Measurements from ENCODE around the gene TMEM72.
"Not testable (repeated sequence)": the region's sequence is repeated elsewhere in the genome, so short reads cannot be mapped to it uniquely, and the experiment has no call there.

Gene TMEM72

GRCh38 chr10:44911081-44911540 lies at the start of gene TMEM72:
TSS of gene TMEM72 (plus strand) at chr10:44911337. CDS start at chr10:44911513, 176 bp downstream.
- DNase-seq: no peak

- no peak for DNase-seq
These were observed 49.0 kb upstream of the TMEM72 start for GRCh38 chr10:44862006-44862751.

- no peak for DNase-seq
These were observed 48.2 kb upstream of the TMEM72 start for GRCh38 chr10:44862924-44863323.

GRCh38 chr10:44863344-44864047 lies 47.6 kb upstream of the TMEM72 start:
- no peak for DNase-seq

GRCh38 chr10:44864051-44864450 lies 47.1 kb upstream of the TMEM72 start:
- no peak for DNase-seq

- peak in 1 of 2 experiments; percentile 38 for DNase-seq
These were observed 46.4 kb upstream of the TMEM72 start for GRCh38 chr10:44864637-44865288.

GRCh38 chr10:44865289-44865671 lies 45.9 kb upstream of the TMEM72 start:
- no peak for DNase-seq

GRCh38 chr10:44866367-44866766 lies 44.8 kb upstream of the TMEM72 start:
- DNase-seq: not testable (repeated sequence)

GRCh38 chr10:44870031-44870430 lies 41.1 kb upstream of the TMEM72 start:
- DNase-seq: no peak

- DNase-seq: no peak
These were observed 38.0 kb upstream of the TMEM72 start for GRCh38 chr10:44873160-44873559.

GRCh38 chr10:44874166-44874565 lies 37.0 kb upstream of the TMEM72 start:
- DNase-seq: no peak

- DNase-seq: peak; percentile 4 to 17
These were observed 32.2 kb upstream of the TMEM72 start for GRCh38 chr10:44878706-44879530.

- DNase-seq: no peak
These were observed 31.6 kb upstream of the TMEM72 start for GRCh38 chr10:44879531-44879899.

GRCh38 chr10:44880090-44880715 lies 30.9 kb upstream of the TMEM72 start:
- DNase-seq: no peak

- no peak for DNase-seq
These were observed 29.5 kb upstream of the TMEM72 start for GRCh38 chr10:44881649-44882048.

- DNase-seq: no peak
These were observed 28.9 kb upstream of the TMEM72 start for GRCh38 chr10:44882166-44882720.

- no peak for DNase-seq
These were observed 27.4 kb upstream of the TMEM72 start for GRCh38 chr10:44883593-44884331.

GRCh38 chr10:44885710-44886109 lies 25.4 kb upstream of the TMEM72 start:
- DNase-seq: no peak

GRCh38 chr10:44886966-44887365 lies 24.2 kb upstream of the TMEM72 start:
- DNase-seq: no peak

- DNase-seq: no peak
These were observed 22.3 kb upstream of the TMEM72 start for GRCh38 chr10:44888886-44889285.

GRCh38 chr10:44889834-44890233 lies 21.3 kb upstream of the TMEM72 start:
- no peak for DNase-seq

All from NCI-H2081 (cell line).